IMR-90 (cell line): ENCODE data around the gene GATAD2A. TPM values are rescaled to one million over a fixed set of nuclear protein-coding genes. Genes with fewer than 3 reads are reported as not detected.

Source experiments
- ATAC-seq: fragments of 200-7000 bp; cut with Tn5 transposase; 2 replicates; pipeline ENCODE4 v1.9.1; 2020; ENCODE audit warnings: low read depth, mild to moderate bottlenecking, moderate library complexity
- BruUV-seq: library from RNA; stranded (reverse); fragments of 400-500 nt; replicated peaks from 2 replicates; lab custom pipeline; 2021; lab: Mats Ljungman, UMichigan
- CTCF ChIA-PET: fragments of 300-600 bp; formaldehyde crosslinking; extraction: SDS; loops from one replicate; lab custom pipeline; 2021; ENCODE audit warnings: antibody characterized with exemption; lab: Yijun Ruan, JAX
- POLR2A ChIA-PET: fragments of 300-600 bp; sonication (Branson Sonifier 250); formaldehyde crosslinking; loops from one replicate; lab custom pipeline; 2022; ENCODE audit warnings: antibody characterized with exemption; ENCODE audit not compliant: unreplicated experiment; lab: Charles Lee
- DNase-seq: peaks from one replicate; pipeline ENCODE4 v3.0.0; 2013
- H2AFZ ChIP-seq: replicated peaks from 2 replicates; pipeline ENCODE3; 2013; ENCODE audit warnings: low read length, mild to moderate bottlenecking; ENCODE audit not compliant: poor library complexity
- H2AK5ac ChIP-seq: 2 replicates; pipeline ENCODE4 v1.6.1; 2013; ENCODE audit warnings: low read depth, low read length, inconsistent platforms
- H2AK9ac ChIP-seq: replicated peaks from 2 replicates; pipeline ENCODE3; 2013; ENCODE audit warnings: mild to moderate bottlenecking, low read depth, low read length, moderate library complexity; ENCODE audit not compliant: poor library complexity
- H2BK120ac ChIP-seq: 2 replicates; pipeline ENCODE4 v1.6.1; 2013; ENCODE audit warnings: low read depth, low read length, inconsistent platforms
- H2BK15ac ChIP-seq: 3 replicates; pipeline ENCODE4 v1.6.1; 2013; ENCODE audit warnings: low read depth, low read length, inconsistent platforms
- H2BK20ac ChIP-seq: 2 replicates; pipeline ENCODE4 v1.6.1; 2013; ENCODE audit warnings: low read depth, mild to moderate bottlenecking, inconsistent platforms, low read length, moderate library complexity
- H2BK5ac ChIP-seq: 2 replicates; pipeline ENCODE4 v1.6.1; 2013; ENCODE audit warnings: mild to moderate bottlenecking, low read depth, low read length, inconsistent platforms; ENCODE audit not compliant: poor library complexity, severe bottlenecking
- H3K14ac ChIP-seq: replicated peaks from 2 replicates; pipeline ENCODE4 v1.6.1; 2013; ENCODE audit warnings: low read depth, low read length, inconsistent platforms
- H3K18ac ChIP-seq: 2 replicates; pipeline ENCODE4 v1.6.1; 2013; ENCODE audit warnings: low read depth, low read length, control low read depth
- H3K23ac ChIP-seq: 2 replicates; pipeline ENCODE4 v1.6.1; 2013; ENCODE audit warnings: low read depth, low read length, inconsistent platforms
- H3K27ac ChIP-seq: 2 replicates; pipeline ENCODE4 v1.5.1; 2013; ENCODE audit warnings: mild to moderate bottlenecking, control low read depth, low read length; ENCODE audit not compliant: insufficient read depth
- H3K27me3 ChIP-seq: 2 replicates; pipeline ENCODE4 v1.6.1; 2013; ENCODE audit warnings: low read length; ENCODE audit not compliant: control insufficient read depth, insufficient read depth
- H3K36me3 ChIP-seq: 2 replicates; pipeline ENCODE4 v1.6.1; 2013; ENCODE audit warnings: low read length, mixed read lengths; ENCODE audit not compliant: control insufficient read depth, insufficient read depth
- H3K4ac ChIP-seq: 2 replicates; pipeline ENCODE4 v1.6.1; 2013; ENCODE audit warnings: low read depth, low read length, inconsistent platforms
- H3K4me1 ChIP-seq: 2 replicates; pipeline ENCODE4 v1.6.1; 2013; ENCODE audit warnings: low read length, mixed read lengths; ENCODE audit not compliant: control insufficient read depth, insufficient read depth
- H3K4me2 ChIP-seq: 2 replicates; pipeline ENCODE4 v1.6.1; 2013; ENCODE audit warnings: low read depth, mild to moderate bottlenecking, control low read depth, low read length, moderate library complexity
- H3K4me3 ChIP-seq: 2 replicates; pipeline ENCODE4 v1.5.1; 2013; ENCODE audit warnings: low read depth, mild to moderate bottlenecking, control low read depth, low read length, moderate library complexity; ENCODE audit not compliant: insufficient read depth
- H3K56ac ChIP-seq: 2 replicates; pipeline ENCODE4 v1.6.1; 2013; ENCODE audit warnings: low read length, inconsistent platforms; ENCODE audit not compliant: insufficient read depth; ENCODE audit errors: extremely low read depth
- H3K79me1 ChIP-seq, 2 experiments: 2 replicates each; pipeline ENCODE4 v1.6.1; 2013; ENCODE audit warnings: low read length in 2 of 2, inconsistent platforms in 1 of 2, low read depth in 1 of 2
- H3K9ac ChIP-seq: 2 replicates; pipeline ENCODE4 v1.6.1; 2013; ENCODE audit warnings: low read depth, low read length, control low read depth
- H3K9me1 ChIP-seq: 2 replicates; pipeline ENCODE4 v1.6.1; 2013; ENCODE audit warnings: low read length, inconsistent platforms; ENCODE audit not compliant: insufficient read depth
- H3K9me3 ChIP-seq: 2 replicates; pipeline ENCODE4 v1.6.1; 2013; ENCODE audit warnings: low read length; ENCODE audit not compliant: control insufficient read depth, insufficient read depth
- H4K20me1 ChIP-seq: 2 replicates; pipeline ENCODE4 v1.6.1; 2013; ENCODE audit warnings: low read length, inconsistent platforms; ENCODE audit not compliant: insufficient read depth
- H4K5ac ChIP-seq: 2 replicates; pipeline ENCODE4 v1.6.1; 2013; ENCODE audit warnings: mild to moderate bottlenecking, low read depth, low read length, control low read depth
- H4K8ac ChIP-seq, 2 experiments: 2 replicates each; pipeline ENCODE4 v1.6.1; 2013; ENCODE audit warnings: low read depth in 2 of 2, low read length in 2 of 2, control low read depth in 1 of 2, inconsistent platforms in 1 of 2
- H4K91ac ChIP-seq: 2 replicates; pipeline ENCODE4 v1.6.1; 2013; ENCODE audit warnings: low read depth, low read length, inconsistent platforms; ENCODE audit not compliant: insufficient read depth
- CEBPB ChIP-seq: IDR thresholded peaks from 2 replicates; pipeline ENCODE4 v1.6.1; 2012; ENCODE audit warnings: low read depth, low read length, improper control_type of control experiment
- MAZ ChIP-seq: IDR thresholded peaks from 2 replicates; pipeline ENCODE4 v1.6.1; 2012; ENCODE audit warnings: low read depth, mild to moderate bottlenecking, low read length, improper control_type of control experiment, moderate library complexity, borderline replicate concordance
- MXI1 ChIP-seq: IDR thresholded peaks from 2 replicates; pipeline ENCODE4 v1.6.1; 2012; ENCODE audit warnings: low read depth, mild to moderate bottlenecking, low read length, moderate library complexity, borderline replicate concordance
- POLR2A ChIP-seq: IDR thresholded peaks from 2 replicates; pipeline ENCODE4 v1.6.1; 2012; ENCODE audit warnings: mild to moderate bottlenecking, low read depth, low read length
- RCOR1 ChIP-seq: IDR thresholded peaks from 2 replicates; pipeline ENCODE4 v1.6.1; 2012; ENCODE audit warnings: mild to moderate bottlenecking, low read length, improper control_type of control experiment; ENCODE audit not compliant: insufficient replicate concordance
- RFX5 ChIP-seq: IDR thresholded peaks from 2 replicates; pipeline ENCODE4 v1.8.0; 2012; ENCODE audit warnings: low read depth, mild to moderate bottlenecking, low read length, moderate library complexity
- USF2 ChIP-seq: fragments of 150-350 bp; IDR thresholded peaks from 2 replicates; pipeline ENCODE4 v1.6.1; 2017; ENCODE audit warnings: mild to moderate bottlenecking, antibody characterized with exemption, low read length, low read depth
- WGBS, 2 experiments: methylation state at CpG; one replicate each; pipeline versions ENCODE4 v1.1.5 to v1.1.7; 2013; ENCODE audit warnings: missing lambda C conversion rate in 2 of 2; ENCODE audit not compliant: insufficient read length in 1 of 2; ENCODE audit errors: extremely low coverage in 2 of 2; 5-methylcytosine and 5-hydroxymethylcytosine counted together
- dilution Hi-C: fragments of 300-500 bp; cut with HindIII; formaldehyde crosslinking; loops from one replicate; pipeline ENCODE4 v1.14.3; 2018; ENCODE audit warnings: low sequenced_read_pairs; ENCODE audit not compliant: unreplicated experiment
- in situ Hi-C: fragments of 300-500 bp; cut with MboI; formaldehyde crosslinking; loops from 3 replicates; pipeline ENCODE4 v1.14.3; 2019; ENCODE audit warnings: low sequenced_read_pairs, inconsistent platforms, mixed read lengths
- intact Hi-C: fragments of 100-400 bp; cut with micrococcal nuclease; formaldehyde crosslinking; loops from 2 replicates; pipeline ENCODE4 v1.10.0; 2022
- polyA plus RNA-seq, 3 experiments: library from polyadenylated mRNA; depleted of rRNA; stranded (reverse); fragments of >200 nt; gene quantifications; 2 replicates each; pipeline ENCODE4 v1.2.3, GENCODE V29; 2012; ENCODE audit warnings: low replicate concordance in 1 of 3
- total RNA-seq: library from RNA; depleted of rRNA; stranded (reverse); fragments of >200 nt; gene quantifications from 2 replicates; pipeline ENCODE4 v1.2.3, GENCODE V29; 2012

Gene GATAD2A
- total and polyA plus RNA-seq, 2 of the 4 experiments (the other 2 are of a cell fraction), result 23.5 to 33.2 TPM

GRCh38 chr19:19416280-19416679 lies 10.8 kb downstream of the GATAD2A start:
- POLR2A ChIA-PET, result interaction anchor here (0.6 kb wide), 1 partner anchor 14 kb away, joined by 5 read pairs; no protein-coding TSS in a partner anchor
- Histone ChIP-seq H3K23ac (no peak overlapping the region), H2AFZ (no peak overlapping the region), H4K20me1 (peaks cover 94% of the 10 kb centered on the region), H3K4me3 (no peak overlapping the region), H3K56ac (no peak overlapping the region), H2BK20ac (no peak overlapping the region), H3K18ac (no peak overlapping the region), H3K79me1 (peaks cover 15 to 88% of the 10 kb centered on the region in 2 experiments; a peak in 3 of 4 replicates), H4K8ac (no peak overlapping the region), H3K4ac (no peak overlapping the region), H2AK9ac (no peak overlapping the region), H2BK15ac (no peak overlapping the region), H3K9ac (no peak overlapping the region), H2BK120ac (no peak overlapping the region), H3K27me3 (no peaks in the 10 kb centered on the region), H3K4me2 (no peak overlapping the region), H2BK5ac (no peak overlapping the region), H3K27ac (no peak overlapping the region), H4K91ac (no peak overlapping the region), H3K14ac (no peak overlapping the region), H3K9me3 (no peaks in the 10 kb centered on the region), H3K9me1 (peaks cover 47% of the 10 kb centered on the region), H3K36me3 (no peaks in the 10 kb centered on the region; the same call in 1 of the 2 replicates), H4K5ac (no peak overlapping the region), H2AK5ac (no peak overlapping the region), H3K4me1 (peaks cover 2% of the 10 kb centered on the region; the same call in 1 of the 2 replicates)
- intact Hi-C loops, result no loop called here
- dilution Hi-C loops, result no loop called here
- ATAC-seq (no peak), DNase-seq (no peak)
- in situ Hi-C loops, result no loop called here
- CTCF ChIA-PET, result no interaction called here
- WGBS, 2 experiments, result no CpG with 5 or more reads among the region's 1 CpG
- no TSS peak for BruUV-seq
- TF ChIP-seq RFX5 (no peak), CEBPB (no peak), MAZ (no peak), RCOR1 (no peak), USF2 (no peak), MXI1 (no peak), POLR2A (no peak)
